LNCaP clone FGC (cell line): ENCODE measurements around the gene REPIN1.
A peak's percentile ranks its signal among the peaks of the same experiment; 100 is the strongest.

Source experiments
- DNase-seq: peaks from one replicate; pipeline ENCODE4 v3.0.0-alpha.2; 2011; ENCODE audit warnings: low read depth
- H3K4me3 ChIP-seq: 2 replicates; pipeline ENCODE4 v1.5.1; 2011; ENCODE audit warnings: mild to moderate bottlenecking, low read depth, low read length, control low read depth
- CTCF ChIP-seq: IDR thresholded peaks from 2 replicates; pipeline ENCODE4 v1.5.1; 2012; ENCODE audit warnings: mild to moderate bottlenecking; ENCODE audit not compliant: control insufficient read depth, insufficient read depth; ENCODE audit errors: extremely low read depth

REPIN1 gene

GRCh38 chr7:150370612-150371071, 2.0 kb downstream of the REPIN1 start:
- no peak for TF ChIP-seq CTCF
- peak overlapping the region; percentile 80 for H3K4me3 ChIP-seq
- DNase-seq = no peak

- TF ChIP-seq CTCF = no peak
- no peak for DNase-seq
- no peak overlapping the region for H3K4me3 ChIP-seq
Observed at GRCh38 chr7:150371131-150371995, 2.7 kb downstream of the REPIN1 start.

- DNase-seq = no peak
- H3K4me3 ChIP-seq = no peak overlapping the region
- no peak for TF ChIP-seq CTCF
Observed at GRCh38 chr7:150371996-150372270, 3.3 kb downstream of the REPIN1 start.

- peak overlapping the region; percentile 21 for H3K4me3 ChIP-seq
- DNase-seq = no peak
- TF ChIP-seq CTCF = no peak
Observed at GRCh38 chr7:150372271-150373048, 3.8 kb downstream of the REPIN1 start.

- TF ChIP-seq CTCF = no peak
- DNase-seq = no peak
Observed at GRCh38 chr7:150373049-150373801, 4.6 kb downstream of the REPIN1 start.

GRCh38 chr7:150374026-150374425, 5.4 kb downstream of the REPIN1 start:
- TF ChIP-seq CTCF = no peak
- no peak overlapping the region for H3K4me3 ChIP-seq
- DNase-seq = no peak

More at GRCh38 chr7:150373049-150373801, 4.6 kb downstream of the REPIN1 start:
- peak overlapping the region; percentile 21 for H3K4me3 ChIP-seq
